ENCODE measurements around the gene GORAB.

GORAB gene

DNA sequence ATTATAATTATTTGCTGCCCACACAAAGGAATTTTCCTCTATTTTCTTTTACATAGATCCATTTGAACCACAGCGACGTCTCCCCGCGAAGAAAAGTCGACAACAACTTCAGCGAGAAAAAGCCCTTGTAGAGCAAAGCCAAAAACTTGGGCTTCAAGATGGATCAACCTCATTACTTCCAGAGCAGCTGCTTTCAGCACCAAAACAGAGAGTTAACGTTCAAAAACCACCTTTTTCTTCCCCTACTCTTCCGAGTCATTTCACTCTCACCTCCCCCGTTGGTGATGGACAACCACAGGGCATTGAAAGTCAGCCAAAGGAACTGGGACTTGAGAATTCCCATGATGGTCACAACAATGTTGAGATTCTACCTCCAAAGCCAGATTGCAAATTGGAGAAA, 7.2 kb downstream of the GORAB start:
- DNase-seq, result no peak

GRCh38 chr1:170544624-170545023, 12.7 kb downstream of the GORAB start:
- no peak for DNase-seq

DNA sequence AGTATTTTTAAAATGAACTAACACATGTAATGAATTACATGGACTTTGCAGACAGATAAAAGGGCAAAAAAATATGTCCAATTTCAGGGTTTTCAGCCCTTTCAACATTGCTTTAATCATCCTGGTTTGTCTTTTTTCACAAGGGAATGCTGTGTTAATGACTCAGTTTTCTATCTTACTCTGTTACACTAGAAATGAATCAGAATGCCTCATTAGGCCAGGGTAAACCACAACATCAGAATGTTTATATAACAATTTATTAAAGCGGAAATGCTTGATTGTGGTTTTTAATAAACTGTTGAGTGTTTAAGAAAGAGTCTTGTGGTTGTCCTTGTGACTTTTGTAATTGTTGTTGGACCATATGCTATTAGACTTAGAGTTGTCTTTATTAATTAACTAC, 13.5 kb downstream of the GORAB start:
- no peak for DNase-seq

- DNase-seq, result no peak
Observed at GRCh38 chr1:170547255-170547654, 15.3 kb downstream of the GORAB start.

DNA sequence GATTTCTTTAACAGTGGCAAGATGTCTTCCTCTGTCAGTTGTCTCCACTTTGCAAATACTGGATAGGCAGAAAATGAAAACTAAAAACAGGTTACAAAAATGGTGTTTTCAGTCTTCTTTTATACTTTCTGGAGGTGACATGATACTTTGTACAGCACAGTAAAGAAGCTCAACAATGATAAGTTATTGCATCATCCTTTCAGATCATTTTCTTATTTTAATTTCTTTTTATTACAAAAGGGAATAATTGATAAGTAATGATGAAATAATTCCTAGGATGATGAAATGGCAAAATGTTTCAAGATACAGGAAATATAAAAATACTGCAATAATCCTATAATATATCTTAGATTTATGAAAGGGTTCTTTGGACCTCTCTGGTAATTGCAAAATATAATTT, 16.5 kb downstream of the GORAB start:
- DNase-seq, result no peak

GRCh38 chr1:170555370-170555769, 23.4 kb downstream of the GORAB start:
- DNase-seq, result no peak

DNA sequence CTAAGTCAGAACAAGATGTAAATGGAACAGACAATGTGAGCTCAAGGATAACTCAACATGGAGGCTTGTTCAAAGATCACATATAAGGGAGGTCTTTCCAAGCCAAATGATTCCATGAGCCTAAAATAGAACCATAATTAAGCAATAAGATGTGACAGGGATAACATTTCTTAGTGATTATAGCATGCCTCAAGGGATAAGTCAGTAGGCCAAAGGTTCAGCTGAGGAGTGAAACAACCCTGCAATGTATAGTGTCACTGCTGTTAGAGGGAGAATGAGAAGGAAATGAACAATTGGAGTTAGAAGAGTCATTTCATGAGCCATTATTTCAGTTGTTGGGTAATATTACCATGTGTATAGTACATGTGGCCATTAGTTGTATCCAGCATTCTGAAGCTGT, 25.0 kb downstream of the GORAB start:
- DNase-seq, result no peak

DNA sequence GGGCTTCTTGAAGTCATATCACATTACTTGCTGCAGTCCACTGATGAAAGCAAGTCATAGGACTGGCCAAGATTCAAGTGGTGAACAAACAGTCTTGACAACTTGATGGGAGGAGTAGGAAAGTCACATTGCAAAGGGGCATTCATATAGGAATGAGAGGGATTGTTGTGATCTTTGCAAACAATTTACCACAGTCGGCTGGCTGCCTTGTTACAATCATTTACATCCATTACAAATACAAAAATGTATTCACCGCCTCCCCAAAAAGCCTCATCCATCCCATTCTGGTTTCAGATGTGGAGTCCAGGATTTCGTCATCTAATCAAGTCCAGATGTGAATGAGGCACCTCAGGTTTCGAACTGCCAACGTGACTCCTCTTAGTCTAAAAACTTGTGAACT, 26.8 kb downstream of the GORAB start:
- no peak for DNase-seq

DNA sequence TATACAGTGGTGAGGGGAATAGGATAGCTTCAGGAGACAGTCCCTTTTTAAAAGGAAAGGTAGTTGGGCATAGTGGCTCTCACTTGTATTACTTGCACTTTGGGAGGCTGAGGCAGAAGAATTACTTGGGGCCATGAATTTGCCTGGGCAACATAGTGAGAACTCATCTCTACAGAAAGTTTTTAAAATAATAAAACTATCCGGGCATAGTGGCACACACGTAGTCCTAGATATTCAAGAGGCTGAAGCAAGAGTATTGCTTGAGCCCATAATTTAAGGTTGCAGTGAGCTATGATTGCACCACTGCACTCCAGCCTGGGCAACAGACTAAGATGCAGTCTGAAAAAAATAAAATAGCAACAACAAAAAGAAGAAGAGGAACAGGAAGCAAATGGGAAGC, 27.2 kb downstream of the GORAB start:
- no peak for DNase-seq

- DNase-seq, result no peak
Observed at GRCh38 chr1:170560681-170561285, 28.8 kb downstream of the GORAB start.

- peak in 1 of 2 donors; percentile 59 for DNase-seq
Observed at GRCh38 chr1:170562646-170563338, 30.8 kb downstream of the GORAB start.

DNA sequence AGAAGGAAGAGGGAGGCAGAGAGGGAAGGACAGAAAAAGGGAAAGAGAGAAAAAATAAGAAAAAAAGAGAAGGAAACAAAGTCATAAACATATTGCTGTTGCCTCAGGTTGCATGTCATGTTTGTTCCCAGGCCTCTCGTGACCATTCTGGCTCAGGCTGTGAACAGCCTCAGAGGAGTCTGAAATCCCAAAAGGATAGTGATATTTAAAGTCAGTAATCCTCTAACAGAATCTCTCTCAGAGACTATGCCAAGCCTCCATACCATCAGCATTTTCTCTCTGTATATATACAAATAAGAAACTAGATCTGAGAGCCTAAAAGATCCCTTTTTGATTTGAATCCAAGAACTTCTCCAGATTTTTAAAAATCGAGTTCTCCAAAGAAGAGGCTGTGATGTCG, 35.2 kb downstream of the GORAB start:
- no peak for DNase-seq

DNA sequence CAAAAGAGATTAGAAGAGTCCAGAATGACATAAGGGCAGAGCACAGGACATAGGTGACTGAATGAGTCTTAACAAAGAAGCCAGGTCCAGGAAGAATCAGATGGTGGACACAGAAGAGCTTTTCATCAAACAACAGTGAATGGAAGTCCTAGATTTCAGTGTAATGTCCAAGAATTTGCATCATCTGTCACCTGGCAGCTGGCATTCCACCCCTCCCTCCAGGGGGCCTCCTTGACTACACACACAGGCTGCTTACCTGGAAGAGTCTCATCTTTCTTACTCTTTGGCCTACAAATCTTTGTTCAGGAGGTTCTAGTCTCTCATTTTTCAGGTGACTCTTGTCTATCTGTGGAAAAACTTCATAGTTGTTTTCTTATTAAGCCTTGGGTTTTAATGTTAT, 36.2 kb downstream of the GORAB start:
- no peak for DNase-seq

DNA sequence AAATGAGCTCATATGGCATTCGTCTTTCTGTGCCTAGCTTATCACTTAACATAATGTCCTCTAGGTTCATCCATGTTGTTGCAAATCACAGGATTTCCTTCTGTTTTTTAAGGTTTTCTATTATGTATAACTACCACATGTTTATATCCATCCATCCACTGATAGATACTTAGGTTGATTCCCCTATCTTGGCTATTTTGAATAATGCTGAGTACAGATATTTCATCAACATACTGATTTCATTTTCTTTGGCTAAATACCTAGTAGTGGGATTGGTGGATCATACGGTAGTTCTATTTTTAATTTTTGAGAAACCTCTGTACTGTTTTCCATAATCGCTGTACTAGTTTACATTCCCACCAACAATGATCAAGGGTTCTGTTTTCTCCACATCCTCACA, 45.0 kb downstream of the GORAB start:
- no peak for DNase-seq

- DNase-seq, result no peak
Observed at GRCh38 chr1:170578359-170578758, 46.4 kb downstream of the GORAB start.

GRCh38 chr1:170580636-170581440, 48.9 kb downstream of the GORAB start:
- no peak for DNase-seq

- no peak for DNase-seq
Observed at GRCh38 chr1:170583186-170583585, 51.2 kb downstream of the GORAB start.

GRCh38 chr1:170586321-170587252, 54.6 kb downstream of the GORAB start:
- no peak for DNase-seq

DNA sequence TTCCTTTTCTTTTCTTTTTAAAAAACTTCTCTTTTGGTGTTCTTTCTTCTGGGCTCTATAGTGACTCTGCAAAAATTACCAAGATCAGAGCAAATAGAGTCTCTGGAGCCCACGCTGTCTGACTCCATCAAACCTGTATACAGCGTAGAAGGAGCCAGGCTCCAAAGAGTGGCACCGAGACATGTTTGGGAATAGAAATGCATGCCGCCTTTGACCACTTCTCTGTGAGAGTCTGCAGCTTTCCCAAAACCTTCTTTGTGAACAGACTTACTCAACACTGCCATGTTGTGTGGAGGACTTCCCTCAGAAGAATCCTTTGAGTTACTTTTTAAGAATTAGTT, 55.3 kb downstream of the GORAB start:
- no peak for DNase-seq

DNA sequence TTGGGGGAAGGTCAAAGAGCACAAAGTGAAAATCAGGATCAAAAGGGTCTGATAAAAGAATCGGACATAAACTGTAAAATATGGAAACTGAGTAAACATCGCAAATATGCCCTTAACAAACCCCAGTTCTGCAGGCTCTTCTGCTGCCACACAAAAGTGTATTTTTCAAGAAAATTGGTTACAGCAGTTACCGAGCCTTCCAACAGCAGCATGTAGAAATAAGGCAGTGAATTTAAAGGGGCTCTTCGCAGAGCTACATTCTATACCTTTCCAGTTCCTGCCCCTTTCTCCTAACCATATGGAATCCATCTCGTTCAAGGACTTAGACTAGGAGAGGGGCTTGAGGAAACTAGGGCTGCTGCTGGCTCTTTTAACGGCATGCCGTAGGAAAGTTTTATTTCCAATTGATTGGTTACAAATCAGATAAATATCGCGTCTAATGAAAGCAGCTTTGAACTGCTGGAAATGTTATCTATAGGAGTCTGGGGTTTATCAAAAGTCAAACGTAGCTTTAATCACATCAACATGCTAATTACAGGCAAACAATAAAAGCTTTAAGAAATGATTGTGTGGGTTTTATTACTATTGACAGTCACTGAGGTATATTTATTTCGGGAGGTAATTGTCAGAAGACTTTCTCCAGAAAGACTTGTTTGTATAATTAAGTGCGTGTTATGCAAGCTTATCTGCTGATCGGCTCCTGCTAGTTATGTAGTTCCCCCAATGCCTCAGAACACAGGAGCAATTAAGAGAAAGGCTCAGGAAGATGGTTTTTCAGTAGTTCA, 59.1 kb downstream of the GORAB start:
- no peak for DNase-seq

DNA sequence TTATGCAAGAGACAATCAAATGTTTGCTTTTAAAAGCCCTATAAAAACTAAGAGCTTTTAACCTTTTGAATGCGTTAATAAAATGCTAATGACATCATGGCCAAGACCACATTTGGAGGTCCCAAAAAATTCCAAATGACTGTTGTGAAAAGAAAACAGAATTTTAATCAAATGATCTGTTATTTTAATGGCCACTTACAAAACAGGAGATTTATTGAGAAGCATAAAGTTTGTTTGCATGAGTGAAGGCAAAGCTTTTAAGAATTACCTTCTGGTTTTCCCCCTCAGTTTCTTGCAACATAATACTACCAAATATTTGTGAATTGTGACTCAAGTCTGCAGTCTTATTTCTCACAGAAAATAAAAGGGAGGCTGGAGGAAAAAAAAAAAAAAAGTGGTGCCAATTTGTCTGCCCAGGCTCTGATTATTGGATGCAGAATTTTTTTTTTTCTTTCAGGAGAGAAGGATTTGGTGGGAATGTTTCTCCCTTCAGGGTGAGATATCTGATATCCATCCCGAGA, 60.7 kb downstream of the GORAB start:
- DNase-seq, result no peak
